Bronchial epithelial cell (primary cell): ENCODE measurements around the gene MAML1. TPM values are rescaled to one million over a fixed set of nuclear protein-coding genes. Genes with fewer than 3 reads are reported as not detected.

Experiments used
- DNase-seq: peaks from one replicate; pipeline ENCODE4 v3.0.0-alpha.2; 2010; ENCODE audit warnings: low read depth
- FAIRE-seq: peaks from 2 replicates; lab custom pipeline; 2011; peaks lifted over from hg19 to GRCh38; lab: Jason Lieb, UNC
- H3K27me3 ChIP-seq: 2 replicates; pipeline ENCODE4 v1.5.1; 2011; ENCODE audit warnings: low read length; ENCODE audit not compliant: control insufficient read depth, insufficient read depth
- H3K36me3 ChIP-seq: 2 replicates; pipeline ENCODE4 v1.5.1; 2011; ENCODE audit warnings: low read length; ENCODE audit not compliant: control insufficient read depth, insufficient read depth
- H3K4me3 ChIP-seq: 2 replicates; pipeline ENCODE4 v1.5.1; 2011; ENCODE audit warnings: mild to moderate bottlenecking, low read depth, low read length, control low read depth
- total RNA-seq: library from RNA; depleted of rRNA; stranded (reverse); fragments of >200 nt; gene quantifications from 2 replicates; pipeline ENCODE4 v1.2.1, GENCODE V29; 2014
- TF ChIP-seq, protein P1 (sequence below): IDR thresholded peaks from 2 replicates; pipeline ENCODE4 v1.5.1; 2011; ENCODE audit warnings: mild to moderate bottlenecking, moderate library complexity, low read length, control low read depth, inconsistent platforms; ENCODE audit not compliant: insufficient read depth, severe bottlenecking

MAML1 gene
- total RNA-seq, 1 donor from 2014 or later, result 4.2 TPM

DNA sequence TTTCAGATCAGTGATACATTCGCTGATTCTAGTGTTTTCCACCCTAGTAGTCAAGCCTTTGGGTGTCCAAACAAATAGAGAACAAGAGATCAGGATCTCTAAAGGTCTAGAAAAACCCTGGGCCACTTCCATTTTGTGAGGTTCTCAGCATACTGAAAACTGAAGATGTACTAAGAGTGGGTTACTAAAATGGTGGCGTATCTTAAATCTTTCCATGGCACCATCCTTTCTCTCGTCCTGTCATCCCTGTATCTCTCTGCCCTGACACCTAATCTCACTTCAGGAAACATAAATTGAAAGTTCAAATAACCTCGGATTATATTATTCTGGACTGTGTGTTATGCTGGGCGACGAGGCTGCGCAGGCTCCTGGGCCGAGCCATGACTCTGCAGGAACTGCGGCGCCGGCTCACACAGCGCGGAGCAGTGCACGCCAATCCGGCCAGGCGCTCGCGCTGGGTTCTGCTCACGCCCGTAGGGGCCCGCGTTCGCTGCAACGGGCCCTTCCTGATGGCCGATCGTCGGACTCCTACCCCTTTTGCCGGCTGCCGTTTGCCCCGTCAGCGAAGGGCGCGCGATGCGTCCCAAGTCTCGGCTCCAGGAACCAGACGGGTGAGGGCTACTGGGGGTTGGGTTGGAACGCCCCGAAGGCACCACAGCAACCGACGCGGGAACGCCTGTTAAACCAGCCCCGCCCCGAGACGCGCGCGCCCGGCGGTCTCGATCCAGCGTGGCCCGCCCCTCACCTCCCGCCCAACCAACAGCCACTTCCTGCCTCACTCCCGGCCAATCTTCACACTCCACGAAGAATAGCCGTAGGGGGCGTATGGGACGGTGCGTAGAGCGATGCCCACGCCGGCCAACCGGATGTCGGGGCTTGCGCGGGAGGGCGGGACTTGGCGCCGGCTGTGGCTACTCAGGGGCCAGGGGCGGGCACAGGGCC, 34.4 kb upstream of the MAML1 start:
- no peak for FAIRE-seq
- Histone ChIP-seq H3K27me3 (no peaks in the 10 kb centered on the region), H3K36me3 (peaks cover 4% of the 10 kb centered on the region), H3K4me3 (peak overlapping the region; percentile 97)
- DNase-seq, result peak; percentile 95
- TF ChIP-seq, protein P1, sequence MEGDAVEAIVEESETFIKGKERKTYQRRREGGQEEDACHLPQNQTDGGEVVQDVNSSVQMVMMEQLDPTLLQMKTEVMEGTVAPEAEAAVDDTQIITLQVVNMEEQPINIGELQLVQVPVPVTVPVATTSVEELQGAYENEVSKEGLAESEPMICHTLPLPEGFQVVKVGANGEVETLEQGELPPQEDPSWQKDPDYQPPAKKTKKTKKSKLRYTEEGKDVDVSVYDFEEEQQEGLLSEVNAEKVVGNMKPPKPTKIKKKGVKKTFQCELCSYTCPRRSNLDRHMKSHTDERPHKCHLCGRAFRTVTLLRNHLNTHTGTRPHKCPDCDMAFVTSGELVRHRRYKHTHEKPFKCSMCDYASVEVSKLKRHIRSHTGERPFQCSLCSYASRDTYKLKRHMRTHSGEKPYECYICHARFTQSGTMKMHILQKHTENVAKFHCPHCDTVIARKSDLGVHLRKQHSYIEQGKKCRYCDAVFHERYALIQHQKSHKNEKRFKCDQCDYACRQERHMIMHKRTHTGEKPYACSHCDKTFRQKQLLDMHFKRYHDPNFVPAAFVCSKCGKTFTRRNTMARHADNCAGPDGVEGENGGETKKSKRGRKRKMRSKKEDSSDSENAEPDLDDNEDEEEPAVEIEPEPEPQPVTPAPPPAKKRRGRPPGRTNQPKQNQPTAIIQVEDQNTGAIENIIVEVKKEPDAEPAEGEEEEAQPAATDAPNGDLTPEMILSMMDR, result no peak

DNA sequence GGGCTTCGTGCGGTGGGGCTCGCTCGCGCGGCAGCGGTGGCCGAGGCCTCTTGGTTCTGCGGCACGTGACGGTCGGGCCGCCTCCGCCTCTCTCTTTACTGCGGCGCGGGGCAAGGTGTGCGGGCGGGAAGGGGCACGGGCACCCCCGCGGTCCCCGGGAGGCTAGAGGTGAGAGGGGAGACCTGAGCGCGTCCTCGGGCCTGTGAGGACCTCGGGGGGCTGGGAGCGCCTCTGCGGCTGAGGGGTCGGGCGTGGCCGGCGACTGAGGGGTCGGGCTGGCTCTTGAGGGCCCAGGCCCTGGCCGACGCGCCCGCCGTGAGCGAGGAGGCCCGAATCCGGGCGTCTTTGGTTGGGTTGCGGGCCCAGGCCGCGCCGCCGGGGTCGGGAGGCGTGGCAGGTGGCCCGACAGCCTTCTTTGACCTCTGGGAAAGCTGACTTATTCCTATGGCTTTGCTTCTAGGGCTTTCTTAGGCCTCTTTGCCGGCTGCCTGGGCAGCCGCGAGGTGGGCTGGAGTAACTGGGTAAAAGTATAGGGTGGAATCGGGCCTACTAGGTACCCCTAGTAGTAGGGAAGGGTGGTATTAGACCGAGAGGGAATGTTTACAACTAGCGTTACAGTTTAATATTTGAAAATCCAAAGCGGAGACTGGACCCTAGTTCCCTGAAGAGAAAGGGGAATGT, 33.5 kb upstream of the MAML1 start, which contains the start of gene CANX:
TSS of gene CANX (plus strand) at position 33 of the 681 bp plus-strand sequence. CDS start 6,715 bp downstream, outside the sequence.
- DNase-seq (no peak), FAIRE-seq (no peak)
- peak within 1 kb of the TSS; percentile 97 for H3K4me3 ChIP-seq
- TF ChIP-seq, protein P1, result no peak
- H3K27me3 ChIP-seq, result no peaks in the 10 kb centered on the region
- peaks cover 4% of the 10 kb centered on the region for H3K36me3 ChIP-seq

- FAIRE-seq (no peak), DNase-seq (peak; percentile 41)
- Histone ChIP-seq H3K27me3 (no peaks in the 10 kb centered on the region), H3K36me3 (peaks cover 5% of the 10 kb centered on the region), H3K4me3 (peak overlapping the region; percentile 97)
- TF ChIP-seq, protein P1, result no peak
These were observed 32.9 kb upstream of the MAML1 start for GRCh38 chr5:179699616-179700237.

- FAIRE-seq (no peak), DNase-seq (peak; percentile 19)
- TF ChIP-seq, protein P1, result no peak
- Histone ChIP-seq H3K27me3 (no peaks in the 10 kb centered on the region), H3K4me3 (peak overlapping the region; percentile 97), H3K36me3 (peaks cover 6% of the 10 kb centered on the region)
These were observed 32.2 kb upstream of the MAML1 start for GRCh38 chr5:179700401-179700918.

- no peaks in the 10 kb centered on the region for H3K27me3 ChIP-seq
These were observed 16.3 kb upstream of the MAML1 start for GRCh38 chr5:179716286-179716685.

More at GRCh38 chr5:179716286-179716685, 16.3 kb upstream of the MAML1 start:
- FAIRE-seq (no peak), DNase-seq (no peak)
- H3K4me3 ChIP-seq, result no peak overlapping the region
- TF ChIP-seq, protein P1, result no peak
- H3K36me3 ChIP-seq, result peaks cover 18% of the 10 kb centered on the region
